ENCODE measurements around the gene VASH1. TPM values are rescaled to one million over a fixed set of nuclear protein-coding genes. Genes with fewer than 3 reads are reported as not detected.

Gene VASH1
- total RNA-seq, 1 donor: 4.4 TPM

DNA sequence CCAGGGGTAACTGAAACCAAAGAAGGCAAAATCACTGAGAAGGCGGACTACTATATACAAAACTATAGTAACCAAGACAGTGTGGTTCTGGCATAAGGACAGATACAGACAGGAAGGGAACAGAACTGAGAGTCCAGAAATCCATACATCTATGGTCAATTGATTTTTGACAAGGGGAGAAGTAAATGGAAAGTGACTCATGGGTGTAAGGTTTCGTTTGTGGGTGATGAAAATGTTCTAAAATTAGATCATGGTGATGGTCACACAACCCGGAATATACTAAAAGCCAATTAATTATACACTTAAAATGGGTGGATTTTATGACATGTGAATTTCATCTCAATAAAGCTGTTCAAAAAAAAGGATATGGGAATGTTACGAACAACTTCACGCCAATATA, 32.7 kb downstream of the VASH1 start:
- H3K4me3 ChIP-seq (ENCODE audit: low read depth, low read length): no peak overlapping the region
- no peak for DNase-seq (ENCODE audit: low read depth)
- TF ChIP-seq, protein P1, sequence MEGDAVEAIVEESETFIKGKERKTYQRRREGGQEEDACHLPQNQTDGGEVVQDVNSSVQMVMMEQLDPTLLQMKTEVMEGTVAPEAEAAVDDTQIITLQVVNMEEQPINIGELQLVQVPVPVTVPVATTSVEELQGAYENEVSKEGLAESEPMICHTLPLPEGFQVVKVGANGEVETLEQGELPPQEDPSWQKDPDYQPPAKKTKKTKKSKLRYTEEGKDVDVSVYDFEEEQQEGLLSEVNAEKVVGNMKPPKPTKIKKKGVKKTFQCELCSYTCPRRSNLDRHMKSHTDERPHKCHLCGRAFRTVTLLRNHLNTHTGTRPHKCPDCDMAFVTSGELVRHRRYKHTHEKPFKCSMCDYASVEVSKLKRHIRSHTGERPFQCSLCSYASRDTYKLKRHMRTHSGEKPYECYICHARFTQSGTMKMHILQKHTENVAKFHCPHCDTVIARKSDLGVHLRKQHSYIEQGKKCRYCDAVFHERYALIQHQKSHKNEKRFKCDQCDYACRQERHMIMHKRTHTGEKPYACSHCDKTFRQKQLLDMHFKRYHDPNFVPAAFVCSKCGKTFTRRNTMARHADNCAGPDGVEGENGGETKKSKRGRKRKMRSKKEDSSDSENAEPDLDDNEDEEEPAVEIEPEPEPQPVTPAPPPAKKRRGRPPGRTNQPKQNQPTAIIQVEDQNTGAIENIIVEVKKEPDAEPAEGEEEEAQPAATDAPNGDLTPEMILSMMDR (IDR thresholded peaks at IDR 0.05; ENCODE audit: insufficient read depth, low read length): no peak

GRCh38 chr14:76806446-76806845, 45.2 kb downstream of the VASH1 start:
- H3K4me3 ChIP-seq (ENCODE audit: low read depth, low read length): no peak overlapping the region
- TF ChIP-seq, protein P1 (IDR thresholded peaks at IDR 0.05; ENCODE audit: insufficient read depth, low read length): no peak
- DNase-seq (ENCODE audit: low read depth): no peak

GRCh38 chr14:76808011-76808410, 46.7 kb downstream of the VASH1 start:
- DNase-seq (ENCODE audit: low read depth): no peak

GRCh38 chr14:76808990-76809389, 47.7 kb downstream of the VASH1 start:
- no peak for DNase-seq (ENCODE audit: low read depth)
- H3K4me3 ChIP-seq (ENCODE audit: low read depth, low read length): no peak overlapping the region
- TF ChIP-seq, protein P1 (IDR thresholded peaks at IDR 0.05; ENCODE audit: insufficient read depth, low read length): no peak

More at GRCh38 chr14:76808011-76808410, 46.7 kb downstream of the VASH1 start:
- TF ChIP-seq, protein P1 (IDR thresholded peaks at IDR 0.05; ENCODE audit: insufficient read depth, low read length): no peak
- no peak overlapping the region for H3K4me3 ChIP-seq (ENCODE audit: low read depth, low read length)

DNA sequence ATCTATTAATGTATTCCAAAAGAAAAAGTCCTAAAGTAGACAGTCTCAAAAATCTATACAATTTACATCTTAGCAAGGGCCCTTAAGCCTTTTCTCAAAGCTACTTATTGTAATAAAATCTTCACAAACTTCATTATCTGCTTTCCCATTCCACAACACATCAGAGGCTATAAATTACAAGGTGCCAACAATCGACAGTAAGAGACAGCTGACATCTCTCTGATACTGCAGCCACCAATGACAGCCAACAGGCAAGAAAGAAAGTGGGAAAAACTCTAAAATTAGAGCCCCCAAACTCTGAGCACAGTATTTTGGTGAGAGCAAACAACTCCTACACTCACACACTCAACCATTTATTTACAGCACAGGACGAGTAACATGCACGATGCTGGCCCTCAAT, 49.3 kb downstream of the VASH1 start:
- TF ChIP-seq, protein P1 (IDR thresholded peaks at IDR 0.05; ENCODE audit: insufficient read depth, low read length): no peak
- no peak for DNase-seq (ENCODE audit: low read depth)
- H3K4me3 ChIP-seq (ENCODE audit: low read depth, low read length): peak overlapping the region; percentile 77

GRCh38 chr14:76810953-76811400, 49.7 kb downstream of the VASH1 start:
- DNase-seq (ENCODE audit: low read depth): peak; percentile 51
- peak overlapping the region; percentile 77 for H3K4me3 ChIP-seq (ENCODE audit: low read depth, low read length)
- TF ChIP-seq, protein P1 (IDR thresholded peaks at IDR 0.05; ENCODE audit: insufficient read depth, low read length): peak; percentile 62

GRCh38 chr14:76811561-76811960, 50.3 kb downstream of the VASH1 start:
- TF ChIP-seq, protein P1 (IDR thresholded peaks at IDR 0.05; ENCODE audit: insufficient read depth, low read length): no peak
- peak; percentile 31 for DNase-seq (ENCODE audit: low read depth)
- H3K4me3 ChIP-seq (ENCODE audit: low read depth, low read length): peak overlapping the region; percentile 77

Data from fibroblast of the aortic adventitia (primary cell).